Embryonic facial prominence (tissue), 1 donor: ENCODE measurements around the gene FGR.
"Not testable (repeated sequence)": the region's sequence is repeated elsewhere in the genome, so short reads cannot be mapped to it uniquely, and the experiment has no call there.

Source experiments
- DNase-seq: peaks from one replicate; pipeline ENCODE4 v3.0.0-alpha.2; 2016; ENCODE audit errors: extremely low spot score

The FGR gene

GRCh38 chr1:27660300-27660835, 25.4 kb upstream of the FGR start:
- no peak for DNase-seq

- no peak for DNase-seq
Observed at GRCh38 chr1:27659497-27660299, 24.7 kb upstream of the FGR start.

- DNase-seq: no peak
Observed at GRCh38 chr1:27658951-27659496, 24.0 kb upstream of the FGR start.

- DNase-seq: no peak
Observed at GRCh38 chr1:27656157-27656893, 21.3 kb upstream of the FGR start.

GRCh38 chr1:27655151-27655937, 20.4 kb upstream of the FGR start:
- no peak for DNase-seq

GRCh38 chr1:27652111-27652864, 17.3 kb upstream of the FGR start:
- no peak for DNase-seq

GRCh38 chr1:27650539-27651175, 15.7 kb upstream of the FGR start:
- DNase-seq: no peak

- DNase-seq: no peak
Observed at GRCh38 chr1:27650171-27650538, 15.2 kb upstream of the FGR start.

GRCh38 chr1:27649306-27649635, 14.3 kb upstream of the FGR start:
- DNase-seq: no peak

- DNase-seq: no peak
Observed at GRCh38 chr1:27648602-27649305, 13.8 kb upstream of the FGR start.

- no peak for DNase-seq
Observed at GRCh38 chr1:27647328-27647727, 12.3 kb upstream of the FGR start.

- DNase-seq: no peak
Observed at GRCh38 chr1:27646676-27647075, 11.7 kb upstream of the FGR start.

GRCh38 chr1:27645071-27645415, 10.1 kb upstream of the FGR start:
- no peak for DNase-seq

- no peak for DNase-seq
Observed at GRCh38 chr1:27644369-27645070, 9.5 kb upstream of the FGR start.

GRCh38 chr1:27643600-27644368, 8.8 kb upstream of the FGR start:
- DNase-seq: no peak

GRCh38 chr1:27640514-27640913, 5.5 kb upstream of the FGR start:
- DNase-seq: not testable (repeated sequence)

- no peak for DNase-seq
Observed at GRCh38 chr1:27638805-27639204, 3.8 kb upstream of the FGR start.

- DNase-seq: no peak
Observed at GRCh38 chr1:27638047-27638734, 3.2 kb upstream of the FGR start.
